WTC11 (cell line): Measurements from ENCODE around the gene TMEM239.

Experiments
- ATF1 ChIP-seq: sonication (generic); formaldehyde crosslinking; IDR thresholded peaks from 2 replicates; pipeline ENCODE4 v1.8.1; 2023; ENCODE audit warnings: mild to moderate bottlenecking, moderate library complexity, missing genetic modification reagents
- ESRRA ChIP-seq: sonication (generic); formaldehyde crosslinking; IDR thresholded peaks from 2 replicates; pipeline ENCODE4 v1.8.1; 2022; ENCODE audit warnings: mild to moderate bottlenecking, missing genetic modification reagents, borderline replicate concordance
- NR3C1 ChIP-seq: sonication (generic); formaldehyde crosslinking; conservative IDR thresholded peaks from 2 replicates; pipeline ENCODE4 v1.8.1; 2023; ENCODE audit warnings: low read depth, mild to moderate bottlenecking, missing genetic modification reagents
- SMAD3 ChIP-seq: sonication (generic); formaldehyde crosslinking; IDR thresholded peaks from 2 replicates; pipeline ENCODE4 v1.8.0; 2022; ENCODE audit warnings: missing genetic modification reagents, mild to moderate bottlenecking, borderline replicate concordance
- TF ChIP-seq, protein P1 (sequence below): fragments of 200-600 bp; IDR thresholded peaks from 2 replicates; pipeline ENCODE4 v1.8.0; 2022; ENCODE audit warnings: antibody characterized with exemption

DNA sequence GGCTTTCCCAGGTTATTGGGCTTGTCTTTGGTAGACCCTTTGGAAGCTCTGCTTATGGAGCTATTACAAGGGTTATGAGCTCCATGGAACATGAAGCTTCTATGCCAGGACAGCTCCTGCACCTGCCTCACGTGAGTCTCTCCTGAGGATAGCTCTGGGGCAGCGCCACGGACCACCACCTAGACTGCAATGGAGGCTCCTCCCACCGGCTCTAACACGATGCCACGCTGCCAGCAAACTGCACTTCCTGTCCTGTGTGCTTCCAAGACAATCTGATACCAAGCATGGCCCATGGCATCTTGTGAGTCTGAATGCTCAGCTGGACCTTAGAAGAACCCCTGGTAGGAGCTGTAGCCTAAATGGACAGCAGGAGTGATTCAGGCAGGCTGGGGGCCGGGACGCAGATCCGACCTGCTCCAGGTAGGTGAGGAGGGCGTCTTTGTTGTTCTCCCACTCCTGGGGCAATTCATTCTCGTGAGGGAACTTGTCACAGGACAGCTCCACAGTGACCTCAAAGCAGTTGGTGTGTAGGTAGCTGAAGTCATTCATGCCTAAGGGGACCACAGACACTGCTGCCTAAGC lies 21.2 kb upstream of the TMEM239 start:
- TF ChIP-seq ESRRA (CRISPR knock-in tag) (no peak), ATF1 (no peak), NR3C1 (CRISPR knock-in tag) (no peak), SMAD3 (CRISPR knock-in tag) (no peak)
- TF ChIP-seq, protein P1, sequence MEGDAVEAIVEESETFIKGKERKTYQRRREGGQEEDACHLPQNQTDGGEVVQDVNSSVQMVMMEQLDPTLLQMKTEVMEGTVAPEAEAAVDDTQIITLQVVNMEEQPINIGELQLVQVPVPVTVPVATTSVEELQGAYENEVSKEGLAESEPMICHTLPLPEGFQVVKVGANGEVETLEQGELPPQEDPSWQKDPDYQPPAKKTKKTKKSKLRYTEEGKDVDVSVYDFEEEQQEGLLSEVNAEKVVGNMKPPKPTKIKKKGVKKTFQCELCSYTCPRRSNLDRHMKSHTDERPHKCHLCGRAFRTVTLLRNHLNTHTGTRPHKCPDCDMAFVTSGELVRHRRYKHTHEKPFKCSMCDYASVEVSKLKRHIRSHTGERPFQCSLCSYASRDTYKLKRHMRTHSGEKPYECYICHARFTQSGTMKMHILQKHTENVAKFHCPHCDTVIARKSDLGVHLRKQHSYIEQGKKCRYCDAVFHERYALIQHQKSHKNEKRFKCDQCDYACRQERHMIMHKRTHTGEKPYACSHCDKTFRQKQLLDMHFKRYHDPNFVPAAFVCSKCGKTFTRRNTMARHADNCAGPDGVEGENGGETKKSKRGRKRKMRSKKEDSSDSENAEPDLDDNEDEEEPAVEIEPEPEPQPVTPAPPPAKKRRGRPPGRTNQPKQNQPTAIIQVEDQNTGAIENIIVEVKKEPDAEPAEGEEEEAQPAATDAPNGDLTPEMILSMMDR, result no peak
